Cardiac fibroblast (primary cell): Measurements from ENCODE around the gene STXBP6.
"Not testable (repeated sequence)": the region's sequence is repeated elsewhere in the genome, so short reads cannot be mapped to it uniquely, and the experiment has no call there.

Experiments used
- DNase-seq, 2 donors: peaks; one replicate each; pipeline versions ENCODE4 v3.0.0 to v3.0.0-alpha.2; 2010; ENCODE audit warnings: low read depth in 2 of 2
- H3K4me3 ChIP-seq, 2 donors: replicated peaks in 1 of 2; 1 replicate in 1 of 2; 2 replicates in 1 of 2; pipeline ENCODE4 v1.5.1; 2011; ENCODE audit warnings: low read depth in 2 of 2, low read length in 2 of 2, mild to moderate bottlenecking in 2 of 2, moderate library complexity in 1 of 2
- CTCF ChIP-seq: IDR thresholded peaks from one replicate; pipeline ENCODE4 v1.5.1; 2011; ENCODE audit warnings: low read depth, mild to moderate bottlenecking, low read length, inconsistent platforms

The STXBP6 gene

GRCh38 chr14:24940213-24940783, 109.6 kb downstream of the STXBP6 start:
- no peak overlapping the region for H3K4me3 ChIP-seq
- no peak for TF ChIP-seq CTCF
- no peak for DNase-seq

GRCh38 chr14:24938593-24938992, 111.4 kb downstream of the STXBP6 start:
- DNase-seq, result no peak
- H3K4me3 ChIP-seq, result no peak overlapping the region
- TF ChIP-seq CTCF, result no peak

DNA sequence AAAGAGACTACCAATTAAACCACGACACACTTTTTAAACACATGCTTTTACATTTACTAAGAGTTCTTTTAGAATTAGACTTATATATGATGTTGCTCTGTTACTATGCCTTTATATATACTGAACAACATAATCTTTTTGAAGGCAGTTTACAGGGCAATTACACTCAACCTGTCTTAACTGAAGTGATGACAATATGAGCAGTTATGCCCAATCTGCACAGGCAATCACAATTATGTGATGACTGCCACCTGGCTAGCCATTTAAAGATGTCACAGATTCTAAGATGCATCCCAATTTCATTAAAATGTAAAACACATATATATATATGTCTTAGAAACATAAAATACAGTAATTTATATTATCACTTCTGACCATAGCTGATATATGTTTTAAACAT, 112.6 kb downstream of the STXBP6 start:
- no peak for DNase-seq
- H3K4me3 ChIP-seq, result no peak overlapping the region
- TF ChIP-seq CTCF, result no peak

DNA sequence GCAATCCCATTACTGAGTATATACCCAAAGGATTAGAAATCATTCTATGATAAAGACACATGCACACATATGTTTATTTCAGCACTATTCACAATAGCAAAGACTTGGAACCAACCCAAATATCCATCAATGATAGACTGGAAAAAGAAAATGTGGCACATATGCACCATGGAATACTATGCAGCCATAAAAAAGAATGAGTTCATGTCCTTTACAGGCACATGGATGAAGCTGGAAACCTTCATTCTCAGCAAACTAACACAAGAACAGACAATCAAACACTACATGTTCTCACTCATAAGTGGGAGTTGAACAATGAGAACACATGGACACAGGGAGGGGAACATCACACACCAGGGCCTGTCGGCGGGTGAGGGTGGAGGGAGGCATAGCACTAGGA, 113.2 kb downstream of the STXBP6 start:
- H3K4me3 ChIP-seq, DNase-seq: not testable (repeated sequence)

DNA sequence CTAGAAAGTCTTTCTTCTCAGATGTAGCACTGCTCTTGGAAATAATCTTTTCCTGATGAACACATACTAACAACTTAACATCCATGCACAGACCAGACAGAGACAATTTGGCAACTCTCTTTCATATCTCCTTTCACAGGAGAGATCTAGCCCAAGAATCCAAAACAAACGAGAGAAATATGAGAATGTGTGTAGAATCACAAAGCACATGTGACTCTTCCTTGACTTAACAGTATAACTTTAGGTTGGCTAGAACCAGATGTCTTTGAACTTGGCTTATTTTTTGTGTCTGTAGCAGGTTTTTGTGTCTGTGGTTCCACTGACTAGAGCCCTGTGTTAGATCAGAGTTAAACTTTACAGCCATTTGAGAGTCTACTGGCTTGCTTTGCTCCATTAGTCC, 114.2 kb downstream of the STXBP6 start:
- no peak for DNase-seq
- no peak overlapping the region for H3K4me3 ChIP-seq
- TF ChIP-seq CTCF, result no peak

DNA sequence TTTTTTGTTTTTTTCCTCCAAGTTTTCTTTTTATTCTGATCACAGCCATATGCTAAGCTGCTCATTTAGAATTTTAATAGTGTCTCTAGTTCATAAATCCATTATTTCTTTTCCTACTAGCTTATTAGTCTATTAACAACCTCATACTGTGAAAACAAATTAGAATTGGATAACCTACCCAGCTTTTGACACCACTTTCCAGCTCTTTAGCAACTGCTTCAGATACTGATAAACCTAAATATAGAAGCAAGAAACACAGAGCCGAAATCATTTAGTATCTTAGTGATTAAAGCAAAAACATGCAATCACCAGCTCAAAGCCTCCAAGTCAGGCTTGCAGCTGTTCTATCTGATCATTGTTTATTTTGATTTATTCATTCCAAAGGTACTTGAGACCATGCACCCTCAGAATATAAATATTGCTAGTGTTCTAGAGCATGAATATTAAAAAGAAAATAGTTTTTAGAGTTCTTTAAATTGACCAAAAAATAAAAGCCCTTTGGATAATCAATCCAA, 121.5 kb downstream of the STXBP6 start:
- TF ChIP-seq CTCF, result no peak
- no peak overlapping the region for H3K4me3 ChIP-seq
- DNase-seq, result no peak

GRCh38 chr14:24927809-24928208, 122.1 kb downstream of the STXBP6 start:
- no peak for TF ChIP-seq CTCF
- H3K4me3 ChIP-seq, result no peak overlapping the region
- no peak for DNase-seq
